Measurements from ENCODE around the gene TMEM255A. TPM values are rescaled to one million over a fixed set of nuclear protein-coding genes. Genes with fewer than 3 reads are reported as not detected.

Gene TMEM255A
- total and polyA plus RNA-seq, 2 donors (not counting 1 experiment from before 2014, with no cell fraction given), result 0.06 to 0.25 TPM

- H3K4me1 Mint-ChIP-seq, result peaks cover 6% of the 10 kb centered on the region
- no peak overlapping the region for H3K4me3 ChIP-seq (ENCODE audit: control extremely low read depth in 1 of 5, extremely low read depth in 1 of 5, insufficient read depth in 1 of 5, low read depth in 2 of 5, low read length in 4 of 5)
- ChIA-PET CTCF (no interaction called here), POLR2A (no interaction called here)
- DNase-seq, result no peak
- H3K4me2 ChIP-seq (replicated peaks; ENCODE audit: low read depth, low read length, poor library complexity, severe bottlenecking), result no peak overlapping the region
- H3K4me1 ChIP-seq (ENCODE audit: control insufficient read depth in 2 of 2, insufficient read depth in 2 of 2, low read length in 2 of 2), result peaks cover 0 to 3% of the 10 kb centered on the region in 2 donors
- no peaks in the 10 kb centered on the region for H3K27me3 ChIP-seq (replicated peaks in 1 of 4; ENCODE audit: control extremely low read depth in 1 of 4, control insufficient read depth in 3 of 4, insufficient read depth in 4 of 4, low read length in 3 of 4)
- no peaks in the 10 kb centered on the region for H3K79me2 ChIP-seq (ENCODE audit: control insufficient read depth, insufficient read depth, low read length)
- no peak overlapping the region for H3K27ac Mint-ChIP-seq
- no peak overlapping the region for H3K4me3 Mint-ChIP-seq
- no peak for ATAC-seq (ENCODE audit: low read depth)
- no peaks in the 10 kb centered on the region for H3K36me3 ChIP-seq (replicated peaks in 1 of 2; ENCODE audit: control extremely low read depth in 1 of 2, control insufficient read depth in 1 of 2, extremely low read depth in 1 of 2, insufficient read depth in 2 of 2, low read length in 1 of 2)
- H3K9me3 ChIP-seq (ENCODE audit: control extremely low read depth in 1 of 3, control insufficient read depth in 2 of 3, insufficient read depth in 1 of 3, low read length in 2 of 3), result no peaks in the 10 kb centered on the region
- H4K20me1 ChIP-seq (ENCODE audit: control insufficient read depth, insufficient read depth, low read length, poor library complexity, severe bottlenecking), result no peaks in the 10 kb centered on the region
- intact Hi-C loops (cut with micrococcal nuclease), result no loop called here
- TF ChIP-seq EZH2 (IDR thresholded peaks at IDR 0.05; ENCODE audit: borderline replicate concordance, insufficient read depth, low read depth, low read length, poor library complexity, severe bottlenecking) (no peak), CTCF (IDR thresholded peaks at IDR 0.05) (no peak)
- H3K27ac ChIP-seq (ENCODE audit: low read length in 2 of 2), result no peak overlapping the region
- H3K9me3 Mint-ChIP-seq (ENCODE audit: insufficient read depth), result no peaks in the 10 kb centered on the region
- no peak overlapping the region for H2AFZ ChIP-seq (ENCODE audit: insufficient read depth, low read depth, low read length, poor library complexity, severe bottlenecking)
- no peaks in the 10 kb centered on the region for H3K27me3 Mint-ChIP-seq
- H3K9ac ChIP-seq (ENCODE audit: low read length), result no peak overlapping the region
- WGBS (ENCODE audit: insufficient coverage), result 90% methylated on average over 2 of the region's 4 CpGs
These were observed 40.7 kb downstream of the TMEM255A start for GRCh38 chrX:120270567-120270966.

GRCh38 chrX:120269373-120270035, 41.8 kb downstream of the TMEM255A start:
- H2AFZ ChIP-seq (ENCODE audit: insufficient read depth, low read depth, low read length, poor library complexity, severe bottlenecking), result no peak overlapping the region

More at GRCh38 chrX:120269373-120270035, 41.8 kb downstream of the TMEM255A start:
- CTCF ChIA-PET, result no interaction called here
- H3K27ac ChIP-seq (ENCODE audit: low read length in 2 of 2), result peak overlapping the region in 1 of 2 donors; percentile 5
- H3K9me3 ChIP-seq (ENCODE audit: control extremely low read depth in 1 of 3, control insufficient read depth in 2 of 3, insufficient read depth in 1 of 3, low read length in 2 of 3), result no peaks in the 10 kb centered on the region
- H3K79me2 ChIP-seq (ENCODE audit: control insufficient read depth, insufficient read depth, low read length), result no peaks in the 10 kb centered on the region
- H3K4me3 Mint-ChIP-seq, result no peak overlapping the region
- intact Hi-C loops (cut with micrococcal nuclease), result no loop called here
- no peaks in the 10 kb centered on the region for H3K9me3 Mint-ChIP-seq (ENCODE audit: insufficient read depth)
- TF ChIP-seq CTCF (IDR thresholded peaks at IDR 0.05) (no peak), EZH2 (IDR thresholded peaks at IDR 0.05; ENCODE audit: borderline replicate concordance, insufficient read depth, low read depth, low read length, poor library complexity, severe bottlenecking) (no peak)
- H3K4me3 ChIP-seq (ENCODE audit: control extremely low read depth in 1 of 5, extremely low read depth in 1 of 5, insufficient read depth in 1 of 5, low read depth in 2 of 5, low read length in 4 of 5), result no peak overlapping the region
- no peak for ATAC-seq (ENCODE audit: low read depth)
- DNase-seq, result peak; percentile 6
- no peaks in the 10 kb centered on the region for H3K36me3 ChIP-seq (replicated peaks in 1 of 2; ENCODE audit: control extremely low read depth in 1 of 2, control insufficient read depth in 1 of 2, extremely low read depth in 1 of 2, insufficient read depth in 2 of 2, low read length in 1 of 2)
- peaks cover 6% of the 10 kb centered on the region for H3K4me1 Mint-ChIP-seq
- POLR2A ChIA-PET, result no interaction called here
- no peaks in the 10 kb centered on the region for H4K20me1 ChIP-seq (ENCODE audit: control insufficient read depth, insufficient read depth, low read length, poor library complexity, severe bottlenecking)
- H3K4me2 ChIP-seq (replicated peaks; ENCODE audit: low read depth, low read length, poor library complexity, severe bottlenecking), result no peak overlapping the region
- peaks cover 0 to 3% of the 10 kb centered on the region in 2 donors for H3K4me1 ChIP-seq (ENCODE audit: control insufficient read depth in 2 of 2, insufficient read depth in 2 of 2, low read length in 2 of 2)
- no peak overlapping the region for H3K27ac Mint-ChIP-seq
- no CpG with 5 or more reads among the region's 1 CpG for WGBS (ENCODE audit: insufficient coverage)
- H3K9ac ChIP-seq (ENCODE audit: low read length), result no peak overlapping the region
- no peaks in the 10 kb centered on the region for H3K27me3 Mint-ChIP-seq
- H3K27me3 ChIP-seq (replicated peaks in 1 of 4; ENCODE audit: control extremely low read depth in 1 of 4, control insufficient read depth in 3 of 4, insufficient read depth in 4 of 4, low read length in 3 of 4), result no peaks in the 10 kb centered on the region
